IPS-11a (cell line): ENCODE measurements around the gene NTM.
"Not testable (repeated sequence)": the region's sequence is repeated elsewhere in the genome, so short reads cannot be mapped to it uniquely, and the experiment has no call there.

ENCODE experiments used
- H3K4me3 ChIP-seq: one replicate; pipeline ENCODE4 v1.5.1; 2013; ENCODE audit warnings: low read depth, low read length, control low read depth

The NTM gene

GRCh38 chr11:131663405-131664200 lies 293.2 kb downstream of the NTM start:
- no peak overlapping the region for H3K4me3 ChIP-seq

GRCh38 chr11:131664293-131664692 lies 293.9 kb downstream of the NTM start:
- no peak overlapping the region for H3K4me3 ChIP-seq

- H3K4me3 ChIP-seq, result no peak overlapping the region
These were observed 294.4 kb downstream of the NTM start for GRCh38 chr11:131664816-131665215.

- H3K4me3 ChIP-seq, result no peak overlapping the region
These were observed 295.0 kb downstream of the NTM start for GRCh38 chr11:131665344-131665968.

- H3K4me3 ChIP-seq, result no peak overlapping the region
These were observed 295.6 kb downstream of the NTM start for GRCh38 chr11:131666006-131666405.

GRCh38 chr11:131666617-131667016 lies 296.2 kb downstream of the NTM start:
- no peak overlapping the region for H3K4me3 ChIP-seq

- no peak overlapping the region for H3K4me3 ChIP-seq
These were observed 297.2 kb downstream of the NTM start for GRCh38 chr11:131667566-131667965.

- no peak overlapping the region for H3K4me3 ChIP-seq
These were observed 298.3 kb downstream of the NTM start for GRCh38 chr11:131668500-131669400.

GRCh38 chr11:131669401-131669780 lies 299.0 kb downstream of the NTM start:
- H3K4me3 ChIP-seq, result no peak overlapping the region

- H3K4me3 ChIP-seq, result no peak overlapping the region
These were observed 300.5 kb downstream of the NTM start for GRCh38 chr11:131670876-131671275.

GRCh38 chr11:131671320-131671719 lies 300.9 kb downstream of the NTM start:
- no peak overlapping the region for H3K4me3 ChIP-seq

- H3K4me3 ChIP-seq, result no peak overlapping the region
These were observed 301.3 kb downstream of the NTM start for GRCh38 chr11:131671734-131672133.

- no peak overlapping the region for H3K4me3 ChIP-seq
These were observed 301.8 kb downstream of the NTM start for GRCh38 chr11:131672191-131672590.

- no peak overlapping the region for H3K4me3 ChIP-seq
These were observed 303.8 kb downstream of the NTM start for GRCh38 chr11:131674051-131674755.

- H3K4me3 ChIP-seq, result no peak overlapping the region
These were observed 304.9 kb downstream of the NTM start for GRCh38 chr11:131675121-131675888.

- H3K4me3 ChIP-seq, result no peak overlapping the region
These were observed 307.5 kb downstream of the NTM start for GRCh38 chr11:131677828-131678470.

GRCh38 chr11:131678658-131679340 lies 308.4 kb downstream of the NTM start:
- no peak overlapping the region for H3K4me3 ChIP-seq

- not testable (repeated sequence) for H3K4me3 ChIP-seq
These were observed 310.0 kb downstream of the NTM start for GRCh38 chr11:131680448-131680847.

GRCh38 chr11:131681920-131682319 lies 311.5 kb downstream of the NTM start:
- H3K4me3 ChIP-seq, result no peak overlapping the region
